PC-3 (cell line): Measurements from ENCODE around the gene ENOX2. TPM values are rescaled to one million over a fixed set of nuclear protein-coding genes. Genes with fewer than 3 reads are reported as not detected.
"Not testable (repeated sequence)": the region's sequence is repeated elsewhere in the genome, so short reads cannot be mapped to it uniquely, and the experiment has no call there.

Experiments
- ATAC-seq: fragments of 200-7000 bp; cut with Tn5 transposase; 2 replicates; pipeline ENCODE4 v1.9.1; 2020; ENCODE audit warnings: mild to moderate bottlenecking, moderate library complexity
- BruUV-seq: library from RNA; stranded (reverse); fragments of 400-500 nt; replicated peaks from 2 replicates; lab custom pipeline; 2021; lab: Mats Ljungman, UMichigan
- CTCF ChIA-PET: fragments of 300-600 bp; sonication (Branson Sonifier 250); formaldehyde crosslinking; loops from one replicate; lab custom pipeline; 2022; ENCODE audit warnings: antibody characterized with exemption; lab: Charles Lee
- POLR2A ChIA-PET: fragments of 300-600 bp; sonication (Branson Sonifier 250); formaldehyde crosslinking; loops from one replicate; lab custom pipeline; 2022; ENCODE audit warnings: antibody characterized with exemption; ENCODE audit not compliant: unreplicated experiment; lab: Charles Lee
- DNase-seq: peaks from one replicate; pipeline ENCODE4 v3.0.0-alpha.2; 2015
- H2AFZ ChIP-seq: fragments of 300-600 bp; sonication (generic); 2 replicates; pipeline ENCODE4 v1.6.0; 2016; ENCODE audit warnings: antibody characterized with exemption, low read length
- H3F3A ChIP-seq: fragments of 300-600 bp; sonication (generic); one replicate; pipeline ENCODE4 v1.6.0; 2017; ENCODE audit warnings: antibody characterized with exemption, low read length, control low read depth, mild to moderate bottlenecking; ENCODE audit not compliant: unreplicated experiment
- H3K27ac ChIP-seq: fragments of 300-600 bp; sonication (generic); 2 replicates; pipeline ENCODE4 v1.5.1; 2016; ENCODE audit warnings: mild to moderate bottlenecking, low read length
- H3K27me3 ChIP-seq: fragments of 300-600 bp; sonication (generic); 2 replicates; pipeline ENCODE4 v1.6.1; 2016; ENCODE audit warnings: low read length, mixed read lengths
- H3K36me3 ChIP-seq: fragments of 300-600 bp; sonication (generic); 2 replicates; pipeline ENCODE4 v1.6.1; 2016; ENCODE audit warnings: low read depth, mixed run types, low read length, mixed read lengths
- H3K4me1 ChIP-seq: fragments of 300-600 bp; sonication (generic); 2 replicates; pipeline ENCODE4 v1.5.1; 2016; ENCODE audit warnings: low read length; ENCODE audit not compliant: insufficient read depth
- H3K4me2 ChIP-seq: fragments of 300-600 bp; sonication (generic); 2 replicates; pipeline ENCODE4 v1.6.0; 2016; ENCODE audit warnings: low read length
- H3K4me3 ChIP-seq: fragments of 300-600 bp; sonication (generic); 2 replicates; pipeline ENCODE4 v1.5.1; 2016; ENCODE audit warnings: mild to moderate bottlenecking, low read length, mixed read lengths
- H3K79me2 ChIP-seq: fragments of 300-600 bp; sonication (generic); 2 replicates; pipeline ENCODE4 v1.6.1; 2017; ENCODE audit warnings: low read length, mixed read lengths
- H3K9ac ChIP-seq: fragments of 300-600 bp; sonication (generic); 2 replicates; pipeline ENCODE4 v1.6.0; 2016; ENCODE audit warnings: mild to moderate bottlenecking, low read length
- H3K9me2 ChIP-seq: fragments of 300-600 bp; sonication (generic); replicated peaks from 2 replicates; pipeline ENCODE4 v1.6.1; 2016; ENCODE audit warnings: mixed run types, low read length, mixed read lengths
- H3K9me3 ChIP-seq: fragments of 300-600 bp; sonication (generic); 2 replicates; pipeline ENCODE4 v1.6.1; 2016; ENCODE audit warnings: low read length, mixed read lengths
- H4K20me1 ChIP-seq: fragments of 300-600 bp; sonication (generic); 2 replicates; pipeline ENCODE4 v1.6.1; 2016; ENCODE audit warnings: low read length, mixed read lengths
- EZH2 ChIP-seq: fragments of 300-600 bp; sonication (generic); IDR thresholded peaks from one replicate; pipeline ENCODE4 v1.6.1; 2017; ENCODE audit warnings: antibody characterized with exemption, mild to moderate bottlenecking, low read length; ENCODE audit not compliant: unreplicated experiment
- EZH2phosphoT487 ChIP-seq: fragments of 300-600 bp; sonication (generic); IDR thresholded peaks from 2 replicates; pipeline ENCODE4 v1.6.1; 2018; ENCODE audit warnings: mild to moderate bottlenecking, antibody characterized with exemption, low read length, borderline replicate concordance
- intact Hi-C: fragments of 100-400 bp; cut with micrococcal nuclease; formaldehyde crosslinking; loops from 2 replicates; pipeline ENCODE4 v1.9.0; 2023
- total RNA-seq: library from RNA; depleted of rRNA; stranded (reverse); fragments of >200 nt; gene quantifications from 2 replicates; pipeline ENCODE4 v1.2.3, GENCODE V29; 2014
- TF ChIP-seq, protein P1 (sequence below): fragments of 300-600 bp; sonication (generic); conservative IDR thresholded peaks from 2 replicates; pipeline ENCODE4 v1.5.1; 2017; ENCODE audit warnings: antibody characterized with exemption, low read depth, mild to moderate bottlenecking, low read length

Gene ENOX2
- total RNA-seq, 1 experiment from 2014 or later: 11.8 TPM

- H3K9me3 ChIP-seq, H3K9ac ChIP-seq, H3K4me1 ChIP-seq, CTCF ChIA-PET, H3K4me3 ChIP-seq, DNase-seq, BruUV-seq, H2AFZ ChIP-seq, H3K27ac ChIP-seq, POLR2A ChIA-PET, H3K36me3 ChIP-seq, ATAC-seq, intact Hi-C loops, H3F3A ChIP-seq, H4K20me1 ChIP-seq, H3K9me2 ChIP-seq, H3K27me3 ChIP-seq, H3K79me2 ChIP-seq, H3K4me2 ChIP-seq: not testable (repeated sequence)
Observed at GRCh38 chrX:130919676-130920075, 16.7 kb upstream of the ENOX2 start.

DNA sequence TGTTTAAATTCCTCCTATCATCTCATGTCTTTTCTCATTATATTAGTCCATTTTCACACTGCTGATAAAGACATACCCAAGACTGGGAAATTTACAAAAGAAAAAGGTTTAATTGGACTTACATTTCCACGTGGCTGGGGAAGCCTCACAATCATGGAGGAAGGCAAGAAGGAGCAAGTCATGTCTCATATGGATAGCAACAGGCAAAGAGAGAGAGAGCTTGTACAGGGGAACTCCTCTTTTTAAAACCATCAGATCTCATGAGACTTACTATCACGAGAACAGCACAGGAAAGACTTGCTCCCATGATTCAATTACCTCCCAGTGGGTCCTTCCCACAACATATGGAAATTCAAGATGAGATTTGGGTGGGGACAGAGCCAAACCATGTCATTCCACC is 15.5 kb upstream of the ENOX2 start:
- CTCF ChIA-PET, intact Hi-C loops, H3K4me2 ChIP-seq, H3K36me3 ChIP-seq, H3K79me2 ChIP-seq, POLR2A ChIA-PET, H3K4me1 ChIP-seq, H3K27me3 ChIP-seq, H3K9me2 ChIP-seq, H3K27ac ChIP-seq, DNase-seq, H4K20me1 ChIP-seq, H3K9me3 ChIP-seq, H3F3A ChIP-seq, H2AFZ ChIP-seq, H3K9ac ChIP-seq, BruUV-seq, H3K4me3 ChIP-seq, ATAC-seq: not testable (repeated sequence)

DNA sequence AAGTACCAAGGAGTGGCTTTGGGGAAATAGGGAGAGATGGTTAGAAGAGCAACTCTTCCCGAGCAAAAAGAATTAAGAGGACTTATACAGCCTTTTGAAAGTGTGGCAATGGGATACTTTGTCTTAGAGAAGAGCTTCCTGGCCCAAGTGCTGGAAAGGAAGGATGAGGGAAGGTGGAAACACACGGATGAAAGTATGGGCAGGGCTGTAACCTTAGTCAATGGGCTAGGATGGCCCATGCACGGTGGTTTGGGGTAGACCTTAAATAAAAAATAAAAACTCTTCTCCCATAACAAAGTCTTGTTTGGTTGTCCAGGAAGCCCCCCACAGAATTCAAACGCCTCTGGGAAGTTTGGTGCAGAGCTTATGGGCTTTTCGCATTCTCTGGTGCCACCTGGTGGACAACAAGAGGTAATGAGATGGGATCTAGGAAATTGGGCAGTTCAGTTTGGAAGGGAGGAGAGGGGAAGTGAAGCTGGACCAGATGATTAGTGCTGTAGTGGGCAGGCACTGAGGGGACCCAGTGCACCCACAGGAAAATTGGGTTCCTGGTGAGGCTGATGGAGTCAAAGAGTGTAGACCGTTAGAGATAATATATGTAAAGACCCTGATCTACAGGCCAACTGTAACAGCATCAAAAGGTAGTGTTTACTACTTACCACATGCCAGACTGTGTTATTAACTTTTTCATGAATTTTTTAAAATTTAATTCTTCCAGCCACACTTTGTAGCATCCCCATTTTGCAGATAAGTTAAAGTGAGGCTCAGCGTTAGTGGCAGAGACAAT is 13.8 kb upstream of the ENOX2 start:
- Histone ChIP-seq H3K4me2 (no peak overlapping the region), H3K4me3 (no peak overlapping the region), H3K27me3 (no peaks in the 10 kb centered on the region), H3F3A (no peaks in the 10 kb centered on the region), H3K9me2 (no peaks in the 10 kb centered on the region), H4K20me1 (no peaks in the 10 kb centered on the region), H3K9ac (no peak overlapping the region), H3K27ac (no peak overlapping the region), H3K79me2 (no peaks in the 10 kb centered on the region), H3K4me1 (no peaks in the 10 kb centered on the region), H3K9me3 (no peaks in the 10 kb centered on the region), H3K36me3 (no peaks in the 10 kb centered on the region), H2AFZ (no peak overlapping the region)
- CTCF ChIA-PET: interaction anchor here (0.5 to 2.5 kb wide), 7 partner anchors 14 to 525 kb away, joined by 3 to 28 read pairs (median 4); partner anchors contain the start of gene ENOX2
- POLR2A ChIA-PET: no interaction called here
- BruUV-seq: no TSS peak
- no peak for TF ChIP-seq EZH2
- TF ChIP-seq, protein P1, sequence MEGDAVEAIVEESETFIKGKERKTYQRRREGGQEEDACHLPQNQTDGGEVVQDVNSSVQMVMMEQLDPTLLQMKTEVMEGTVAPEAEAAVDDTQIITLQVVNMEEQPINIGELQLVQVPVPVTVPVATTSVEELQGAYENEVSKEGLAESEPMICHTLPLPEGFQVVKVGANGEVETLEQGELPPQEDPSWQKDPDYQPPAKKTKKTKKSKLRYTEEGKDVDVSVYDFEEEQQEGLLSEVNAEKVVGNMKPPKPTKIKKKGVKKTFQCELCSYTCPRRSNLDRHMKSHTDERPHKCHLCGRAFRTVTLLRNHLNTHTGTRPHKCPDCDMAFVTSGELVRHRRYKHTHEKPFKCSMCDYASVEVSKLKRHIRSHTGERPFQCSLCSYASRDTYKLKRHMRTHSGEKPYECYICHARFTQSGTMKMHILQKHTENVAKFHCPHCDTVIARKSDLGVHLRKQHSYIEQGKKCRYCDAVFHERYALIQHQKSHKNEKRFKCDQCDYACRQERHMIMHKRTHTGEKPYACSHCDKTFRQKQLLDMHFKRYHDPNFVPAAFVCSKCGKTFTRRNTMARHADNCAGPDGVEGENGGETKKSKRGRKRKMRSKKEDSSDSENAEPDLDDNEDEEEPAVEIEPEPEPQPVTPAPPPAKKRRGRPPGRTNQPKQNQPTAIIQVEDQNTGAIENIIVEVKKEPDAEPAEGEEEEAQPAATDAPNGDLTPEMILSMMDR: peak; percentile 85
- intact Hi-C loops: loop anchor here (1.0 to 2.0 kb wide), 4 partner anchors 341 to 586 kb away; no protein-coding TSS in a partner anchor
- DNase-seq: peak; percentile 42
- peak; percentile 64 for ATAC-seq

DNA sequence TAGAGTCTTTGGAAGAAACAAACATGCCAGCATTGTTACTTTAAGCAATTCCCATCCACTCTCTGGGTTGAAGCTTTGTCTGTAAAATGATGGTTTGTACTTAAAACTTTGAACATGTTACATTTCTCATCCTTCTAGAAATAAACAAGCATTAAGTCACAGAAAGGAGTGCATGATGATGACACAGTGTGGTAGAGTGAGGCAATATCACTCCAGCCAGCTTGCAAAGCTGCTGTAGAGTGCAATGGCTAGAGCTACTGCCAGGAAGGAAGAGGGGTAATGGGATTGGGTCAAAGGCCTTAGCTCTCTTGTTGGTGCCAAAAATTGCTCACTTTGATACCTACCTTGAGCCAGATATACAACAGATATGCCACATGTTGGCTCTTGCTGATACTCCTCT is 12.3 kb upstream of the ENOX2 start:
- intact Hi-C loops: no loop called here
- Histone ChIP-seq H2AFZ (no peak overlapping the region), H3K9ac (no peak overlapping the region)

More for the DNA sequence above, 12.3 kb upstream of the ENOX2 start:
- no peak for DNase-seq
- no peaks in the 10 kb centered on the region for H3K4me1 ChIP-seq
- no peaks in the 10 kb centered on the region for H3K27me3 ChIP-seq
- H3K79me2 ChIP-seq: no peaks in the 10 kb centered on the region
- H4K20me1 ChIP-seq: no peaks in the 10 kb centered on the region
- H3F3A ChIP-seq: no peaks in the 10 kb centered on the region
- no peaks in the 10 kb centered on the region for H3K36me3 ChIP-seq
- no peak overlapping the region for H3K27ac ChIP-seq
- H3K9me3 ChIP-seq: no peaks in the 10 kb centered on the region
- BruUV-seq: no TSS peak
- ATAC-seq: no peak
- H3K4me3 ChIP-seq: no peak overlapping the region
- CTCF ChIA-PET: interaction anchor here (2.4 to 2.5 kb wide), 2 partner anchors 339 to 522 kb away, joined by 12 to 17 read pairs; no protein-coding TSS in a partner anchor
- no peaks in the 10 kb centered on the region for H3K9me2 ChIP-seq
- H3K4me2 ChIP-seq: no peak overlapping the region
- TF ChIP-seq, protein P1: no peak
- TF ChIP-seq EZH2 (no peak), EZH2phosphoT487 (no peak)
- POLR2A ChIA-PET: no interaction called here
